HG03565 (cell line): ENCODE measurements around the gene HLA-A.

Source experiments
- ATAC-seq: cut with Tn5 transposase; IDR thresholded peaks from one replicate; pipeline ENCODE4 v1.9.1; 2021; ENCODE audit warnings: mild to moderate bottlenecking, moderate library complexity; ENCODE audit not compliant: unreplicated experiment

HLA-A gene

DNA sequence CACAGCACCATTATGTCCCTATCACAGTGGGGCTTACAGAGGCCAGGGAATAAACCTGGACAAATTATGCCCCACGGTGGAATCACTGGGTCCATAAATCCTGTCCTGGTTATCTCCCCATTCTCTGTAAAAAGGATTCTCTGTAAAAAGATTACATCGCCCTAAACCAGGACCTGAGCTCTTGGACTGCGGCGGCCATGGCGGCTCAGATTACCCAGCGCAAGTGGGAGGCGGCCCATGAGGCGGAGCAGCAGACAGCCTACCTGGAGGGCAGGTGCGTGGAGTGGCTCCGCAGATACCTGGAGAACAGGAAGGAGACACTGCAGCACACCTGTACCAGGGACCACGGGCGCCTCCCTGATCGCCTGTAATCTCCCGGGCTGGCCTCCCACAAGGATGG is 8.4 kb upstream of the HLA-A start:
- ATAC-seq = no peak

DNA sequence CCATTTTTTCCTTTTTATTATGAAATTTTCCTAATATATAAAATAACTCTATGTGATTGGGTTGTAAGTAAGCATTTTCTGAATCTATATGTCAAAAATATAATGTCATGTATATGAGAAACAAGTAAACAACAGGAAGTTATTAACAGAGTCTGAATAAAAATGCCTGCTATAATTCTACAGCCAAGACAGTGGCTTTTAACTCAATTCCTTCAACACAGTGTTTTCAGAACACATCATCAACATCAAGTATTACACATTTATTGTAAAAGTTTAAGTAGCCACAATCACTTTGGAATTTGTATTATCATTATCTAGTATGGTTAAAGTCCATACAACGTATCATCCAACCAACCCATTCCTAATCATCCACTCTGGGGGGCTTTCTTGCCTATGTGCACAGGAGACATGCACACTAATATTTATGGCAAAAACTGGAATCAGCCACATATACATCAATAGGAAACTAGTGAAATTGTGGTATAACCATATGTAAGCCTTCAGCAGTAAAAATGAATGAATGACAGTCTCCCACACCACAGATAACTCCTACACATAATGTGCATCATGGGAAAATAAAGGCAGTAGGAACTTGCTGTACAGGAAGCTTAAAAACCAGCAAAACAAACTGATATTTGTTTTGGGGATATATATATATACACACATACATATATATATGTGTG is 6.9 kb upstream of the HLA-A start:
- no peak for ATAC-seq

DNA sequence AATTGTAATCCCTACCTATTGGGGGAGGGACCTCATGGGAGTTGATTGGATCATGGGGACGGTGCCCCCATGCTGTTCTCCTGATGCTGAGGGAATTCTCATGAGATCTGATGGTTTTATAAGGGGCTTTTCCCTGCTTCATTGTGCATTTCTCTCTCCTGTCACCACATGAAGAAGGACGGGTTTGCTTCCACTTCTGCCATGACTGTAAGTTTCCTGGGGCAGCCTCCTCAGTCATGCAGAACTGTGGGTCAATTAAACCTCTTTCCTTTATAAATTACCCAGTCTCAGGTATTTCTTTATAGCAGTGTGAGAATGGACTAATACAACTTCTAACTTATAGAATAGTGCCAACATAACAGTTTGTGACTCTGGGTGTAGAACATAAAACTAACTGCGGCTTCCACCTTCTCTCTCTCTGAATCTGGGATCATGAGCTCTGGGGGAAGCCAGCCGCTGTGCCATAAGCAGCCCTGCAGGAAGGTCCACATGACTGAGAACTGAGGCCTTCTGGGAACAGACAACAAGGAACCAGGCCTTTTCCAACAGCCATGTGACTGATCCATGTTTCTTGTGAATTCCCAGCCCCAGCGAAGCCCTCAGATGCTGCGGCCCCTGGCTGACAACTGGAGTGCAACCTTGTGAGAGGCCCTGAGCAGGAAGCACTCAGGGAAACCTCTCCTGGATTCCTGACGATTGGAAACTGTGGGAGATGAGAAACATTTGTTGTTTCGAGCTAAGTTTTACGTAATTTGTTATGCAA is 3.4 kb upstream of the HLA-A start:
- ATAC-seq = no peak

DNA sequence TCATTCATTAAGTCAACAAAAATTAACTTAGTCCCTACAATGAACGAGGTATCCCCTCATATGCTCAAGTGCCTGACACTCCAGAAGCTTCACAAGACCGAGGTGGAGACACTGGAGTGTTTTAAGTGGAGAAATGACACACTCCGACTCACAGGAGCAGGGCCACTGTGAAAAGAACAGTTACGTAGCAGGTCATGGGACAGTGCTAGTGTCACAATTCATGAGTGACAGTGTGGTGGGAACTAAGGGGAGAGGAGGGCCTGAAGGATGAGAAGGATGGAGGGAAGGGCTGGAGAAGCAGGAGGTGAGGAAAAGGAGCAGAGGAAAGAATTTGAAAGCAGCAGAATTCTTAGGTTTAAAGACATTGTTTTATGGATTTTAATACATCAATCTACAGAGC is 1.3 kb upstream of the HLA-A start:
- ATAC-seq = no peak

DNA sequence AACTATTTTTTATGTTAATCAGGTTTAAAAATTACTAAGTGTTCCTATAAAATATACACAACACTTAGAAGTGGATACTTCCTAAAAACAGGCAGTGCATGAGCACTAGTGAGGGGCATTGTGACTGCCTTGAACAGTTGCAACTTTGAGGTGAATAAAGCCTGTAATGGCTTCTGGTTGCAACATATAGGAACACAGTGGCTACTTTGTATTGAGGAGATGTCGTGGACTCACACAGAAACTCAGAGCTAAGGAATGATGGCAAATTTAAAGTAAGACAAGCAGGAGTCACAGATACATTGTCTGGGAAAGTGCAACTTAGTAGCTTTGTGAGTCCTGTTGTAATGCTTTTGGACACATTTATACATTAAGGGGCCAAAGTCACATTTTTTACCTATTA is 861 bp upstream of the HLA-A start:
- no peak for ATAC-seq

DNA sequence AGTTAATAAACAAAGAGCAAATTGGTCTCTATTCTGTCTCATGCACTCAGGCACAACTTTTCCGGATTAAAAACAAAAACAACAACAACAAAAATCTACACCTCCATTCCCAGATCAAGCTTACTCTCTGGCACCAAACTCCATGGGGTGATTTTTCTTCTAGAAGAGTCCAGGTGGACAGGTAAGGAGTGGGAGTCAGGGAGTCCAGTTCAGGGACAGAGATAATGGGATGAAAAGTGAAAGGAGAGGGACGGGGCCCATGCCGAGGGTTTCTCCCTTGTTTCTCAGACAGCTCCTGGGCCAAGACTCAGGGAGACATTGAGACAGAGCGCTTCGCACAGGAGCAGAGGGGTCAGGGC is 437 bp upstream of the HLA-A start:
- no peak for ATAC-seq

DNA sequence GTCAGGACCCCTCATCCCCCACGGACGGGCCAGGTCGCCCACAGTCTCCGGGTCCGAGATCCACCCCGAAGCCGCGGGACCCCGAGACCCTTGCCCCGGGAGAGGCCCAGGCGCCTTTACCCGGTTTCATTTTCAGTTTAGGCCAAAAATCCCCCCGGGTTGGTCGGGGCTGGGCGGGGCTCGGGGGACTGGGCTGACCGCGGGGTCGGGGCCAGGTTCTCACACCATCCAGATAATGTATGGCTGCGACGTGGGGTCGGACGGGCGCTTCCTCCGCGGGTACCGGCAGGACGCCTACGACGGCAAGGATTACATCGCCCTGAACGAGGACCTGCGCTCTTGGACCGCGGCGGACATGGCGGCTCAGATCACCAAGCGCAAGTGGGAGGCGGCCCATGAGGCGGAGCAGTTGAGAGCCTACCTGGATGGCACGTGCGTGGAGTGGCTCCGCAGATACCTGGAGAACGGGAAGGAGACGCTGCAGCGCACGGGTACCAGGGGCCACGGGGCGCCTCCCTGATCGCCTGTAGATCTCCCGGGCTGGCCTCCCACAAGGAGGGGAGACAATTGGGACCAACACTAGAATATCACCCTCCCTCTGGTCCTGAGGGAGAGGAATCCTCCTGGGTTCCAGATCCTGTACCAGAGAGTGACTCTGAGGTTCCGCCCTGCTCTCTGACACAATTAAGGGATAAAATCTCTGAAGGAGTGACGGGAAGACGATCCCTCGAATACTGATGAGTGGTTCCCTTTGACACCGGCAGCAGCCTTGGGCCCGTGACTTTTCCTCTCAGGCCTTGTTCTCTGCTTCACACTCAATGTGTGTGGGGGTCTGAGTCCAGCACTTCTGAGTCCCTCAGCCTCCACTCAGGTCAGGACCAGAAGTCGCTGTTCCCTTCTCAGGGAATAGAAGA is 978 bp downstream of the HLA-A start:
- no peak for ATAC-seq

DNA sequence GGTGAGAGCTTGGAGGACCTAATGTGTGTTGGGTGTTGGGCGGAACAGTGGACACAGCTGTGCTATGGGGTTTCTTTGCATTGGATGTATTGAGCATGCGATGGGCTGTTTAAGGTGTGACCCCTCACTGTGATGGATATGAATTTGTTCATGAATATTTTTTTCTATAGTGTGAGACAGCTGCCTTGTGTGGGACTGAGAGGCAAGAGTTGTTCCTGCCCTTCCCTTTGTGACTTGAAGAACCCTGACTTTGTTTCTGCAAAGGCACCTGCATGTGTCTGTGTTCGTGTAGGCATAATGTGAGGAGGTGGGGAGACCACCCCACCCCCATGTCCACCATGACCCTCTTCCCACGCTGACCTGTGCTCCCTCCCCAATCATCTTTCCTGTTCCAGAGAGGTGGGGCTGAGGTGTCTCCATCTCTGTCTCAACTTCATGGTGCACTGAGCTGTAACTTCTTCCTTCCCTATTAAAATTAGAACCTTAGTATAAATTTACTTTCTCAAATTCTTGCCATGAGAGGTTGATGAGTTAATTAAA is 3.0 kb downstream of the HLA-A start:
- ATAC-seq = no peak

DNA sequence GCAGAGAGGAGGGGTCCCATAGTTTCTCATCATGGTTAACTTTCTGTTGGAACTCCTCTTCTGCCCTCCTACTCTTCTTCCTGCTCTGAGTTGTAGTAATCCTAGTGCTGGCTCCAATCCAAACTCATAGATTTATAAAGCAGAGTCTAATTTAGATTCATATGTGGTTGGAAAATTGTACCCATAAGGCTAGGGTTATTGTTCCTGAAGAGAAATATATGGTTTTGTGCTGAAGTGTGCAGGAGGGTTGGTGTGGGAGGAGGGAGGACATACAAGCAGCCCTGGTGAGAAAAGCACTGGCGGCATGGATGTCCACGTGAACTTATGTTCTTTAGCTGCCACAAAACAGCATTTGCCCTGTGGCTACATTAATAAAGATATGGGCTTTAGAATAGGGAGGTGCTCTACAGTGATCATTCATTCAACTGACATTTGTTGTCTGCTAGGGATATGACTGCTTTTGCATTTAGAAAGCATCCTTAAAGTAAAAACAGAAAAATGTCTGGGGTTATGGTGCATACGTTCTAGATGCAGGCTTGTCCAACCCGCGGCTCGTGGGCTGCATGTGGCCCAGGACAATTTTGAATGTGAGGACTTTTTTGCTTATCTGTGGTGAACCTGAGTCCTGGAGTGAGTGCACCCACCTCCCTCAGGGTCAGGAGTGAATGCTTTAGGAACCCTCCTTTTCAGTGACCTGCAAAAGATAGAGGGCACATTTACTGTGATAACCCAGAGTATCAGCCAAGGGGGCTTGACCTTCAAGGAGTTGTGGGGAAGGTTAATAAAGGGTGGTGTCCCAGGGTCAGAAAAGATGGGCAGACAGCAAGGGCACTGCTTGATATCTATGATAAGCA is 4.1 kb downstream of the HLA-A start:
- ATAC-seq = no peak

DNA sequence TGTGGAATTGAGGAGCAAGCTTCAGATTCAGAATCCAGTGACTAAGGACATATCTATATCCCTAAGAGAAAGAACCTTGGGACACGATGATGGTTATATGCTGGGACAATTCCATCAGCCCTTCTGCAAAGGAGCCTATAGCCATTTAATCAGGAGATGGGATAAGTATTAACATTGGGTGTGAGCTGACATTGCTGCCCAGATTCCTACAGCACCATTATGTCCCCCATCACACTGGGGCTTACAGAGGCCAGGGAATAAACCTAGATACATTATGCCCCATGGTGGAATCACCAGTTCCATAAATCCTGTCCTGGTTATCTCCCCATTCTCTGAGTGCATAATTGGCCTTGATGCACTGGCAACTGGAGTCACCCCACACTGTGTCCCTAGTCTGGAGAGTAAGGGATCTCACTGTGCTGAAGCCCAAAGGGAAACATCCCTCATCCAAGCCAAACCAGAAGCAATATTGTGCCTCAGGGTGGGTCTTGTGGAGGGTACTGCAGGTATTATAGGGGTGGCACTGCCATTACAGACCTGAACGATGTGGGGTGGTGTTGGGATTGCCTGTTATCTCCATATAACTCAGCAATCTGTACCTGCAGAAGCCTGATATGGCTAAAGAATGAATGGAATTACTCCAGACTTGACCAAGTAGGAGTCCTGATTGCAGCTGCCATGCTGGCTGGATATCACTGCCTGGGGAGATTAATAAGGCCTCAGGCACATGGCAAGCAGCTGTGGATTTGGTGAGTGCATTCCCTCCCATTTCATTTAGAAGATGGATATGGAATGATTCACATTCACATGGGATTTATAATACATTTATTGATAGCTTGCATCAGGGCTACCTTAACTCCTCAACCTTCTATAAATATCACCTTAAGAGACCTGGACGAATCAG is 5.0 kb downstream of the HLA-A start:
- ATAC-seq = no peak

DNA sequence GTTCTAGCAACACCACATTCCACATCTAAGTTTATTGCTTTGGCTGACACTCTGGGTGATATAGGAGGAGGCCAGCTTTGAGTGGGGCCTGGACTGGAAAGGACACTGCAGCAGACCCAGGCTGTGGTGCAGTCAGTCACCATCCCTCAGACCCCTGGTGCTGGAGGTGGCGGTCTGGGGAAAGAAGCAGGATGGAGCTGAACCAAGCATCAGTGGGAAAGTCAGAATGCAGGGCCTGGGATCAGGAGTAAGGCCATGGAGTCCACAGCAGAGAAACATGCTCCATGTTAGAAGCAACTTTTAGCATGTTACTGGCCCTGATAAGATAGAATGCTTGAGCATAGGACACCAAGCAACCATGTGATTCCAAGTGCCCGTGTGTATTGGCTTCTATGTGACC is 5.9 kb downstream of the HLA-A start:
- ATAC-seq = no peak

DNA sequence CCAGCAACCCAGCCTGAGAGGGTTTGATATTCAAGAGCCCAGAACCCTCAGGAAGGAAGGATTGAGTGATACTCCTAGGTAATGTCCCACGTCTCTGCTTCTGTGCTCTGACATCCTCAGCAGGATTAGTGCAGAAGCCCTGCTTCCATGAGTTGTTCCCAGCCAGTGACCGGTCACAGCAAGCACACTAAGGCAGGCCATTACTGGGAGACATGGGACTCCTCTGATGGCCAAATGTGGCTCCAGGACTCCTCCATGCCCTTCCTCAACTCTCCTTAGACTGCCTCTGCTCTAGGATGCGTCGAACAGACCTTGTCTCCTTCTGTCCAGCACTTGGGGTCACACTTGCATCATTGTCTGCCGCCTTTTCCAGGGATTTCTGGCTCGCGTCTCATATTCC is 7.6 kb downstream of the HLA-A start:
- ATAC-seq = no peak

DNA sequence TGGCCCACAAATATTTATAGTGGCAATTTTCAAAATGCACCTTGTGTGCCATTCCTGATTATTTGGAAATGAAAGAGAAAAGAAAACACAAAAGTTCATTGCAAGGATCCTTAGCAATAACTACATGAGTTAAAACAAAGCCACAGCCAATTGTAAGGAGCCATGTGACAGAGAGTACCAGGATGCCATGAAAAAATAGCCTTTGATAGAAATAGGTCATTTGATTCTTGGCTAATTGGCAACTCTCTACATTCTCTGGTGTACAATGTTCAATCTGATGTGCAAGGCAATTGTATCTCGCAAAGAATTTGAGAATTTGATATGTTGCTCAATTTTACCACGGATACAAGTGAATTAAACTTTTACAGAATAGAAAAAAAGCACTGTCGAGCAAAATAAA is 9.6 kb downstream of the HLA-A start:
- no peak for ATAC-seq

DNA sequence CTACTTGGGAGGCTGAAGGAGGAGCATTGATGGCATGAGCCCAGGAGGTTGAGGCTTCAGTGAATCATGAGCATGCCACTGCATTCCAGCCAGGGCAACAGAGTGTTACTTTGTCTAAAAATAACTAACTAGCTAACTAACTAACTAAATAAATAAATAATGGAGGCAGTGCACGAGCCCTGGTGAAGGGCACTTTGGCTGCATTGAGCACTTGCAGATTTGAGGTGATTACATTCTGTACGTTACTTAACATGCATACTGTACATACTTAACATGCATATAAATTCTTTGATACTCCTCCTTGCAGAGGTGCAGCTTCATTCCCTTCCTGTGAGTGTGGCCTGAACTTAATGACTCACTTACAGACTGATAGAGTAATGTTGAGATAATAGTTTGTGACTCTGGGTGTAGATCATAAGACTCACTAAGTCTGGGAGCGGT is 10.7 kb downstream of the HLA-A start:
- ATAC-seq = no peak

DNA sequence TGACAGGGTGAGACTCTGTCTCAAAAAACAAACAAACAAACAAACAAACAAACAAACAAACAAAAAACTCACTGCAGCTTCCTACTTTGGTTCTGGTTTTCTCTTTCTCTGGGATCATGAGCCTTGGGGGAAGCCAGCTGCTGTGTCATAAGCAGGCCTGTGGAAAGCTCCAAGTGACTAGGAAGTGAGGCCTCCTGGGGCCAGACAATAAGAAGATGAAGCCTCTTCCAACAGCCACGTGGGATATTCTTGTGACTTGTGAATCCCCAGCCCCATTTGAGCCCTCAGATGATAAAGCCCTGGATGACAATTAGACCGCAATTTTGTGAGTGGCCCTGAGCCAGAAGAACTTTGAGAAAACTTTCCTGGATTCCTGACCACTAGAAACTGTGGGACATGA is 11.4 kb downstream of the HLA-A start:
- no peak for ATAC-seq

DNA sequence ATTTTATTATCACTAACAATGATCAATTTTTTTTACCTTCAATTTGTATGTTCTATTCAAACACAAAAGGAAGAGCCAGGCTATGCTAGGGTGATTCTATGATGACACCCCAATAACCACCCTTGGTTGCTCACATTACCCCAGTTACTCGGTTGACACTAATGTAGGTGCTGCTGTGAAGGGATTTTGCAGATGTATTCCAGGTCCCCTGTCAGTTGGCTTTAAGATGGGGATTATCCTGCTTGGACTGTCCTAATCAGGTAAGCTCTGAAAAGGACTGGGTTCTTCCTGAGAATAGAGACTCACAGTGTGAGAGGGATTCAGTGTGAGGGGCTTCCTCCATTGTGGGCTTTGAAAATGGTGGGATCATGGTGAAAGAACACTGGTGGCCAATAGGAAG is 11.9 kb downstream of the HLA-A start:
- no peak for ATAC-seq

DNA sequence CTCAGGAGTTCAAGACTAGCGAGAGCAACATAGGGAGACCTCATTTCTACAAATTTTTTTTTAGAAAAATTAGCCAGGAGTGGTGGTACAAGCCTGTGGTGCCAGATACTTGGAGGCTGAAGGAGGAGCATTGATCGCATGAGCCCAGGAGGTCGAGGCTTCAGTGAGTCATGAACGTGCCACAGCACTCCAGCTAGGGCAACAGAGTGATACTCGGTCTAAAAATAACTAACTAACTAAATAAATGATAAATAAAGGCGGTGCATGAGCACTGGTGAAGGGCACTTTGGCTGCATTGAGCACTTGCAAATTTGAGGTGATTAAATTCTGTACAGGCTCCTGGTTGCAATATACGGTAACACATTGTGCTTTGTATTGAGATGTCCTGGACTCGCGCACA is 13.5 kb downstream of the HLA-A start:
- no peak for ATAC-seq

DNA sequence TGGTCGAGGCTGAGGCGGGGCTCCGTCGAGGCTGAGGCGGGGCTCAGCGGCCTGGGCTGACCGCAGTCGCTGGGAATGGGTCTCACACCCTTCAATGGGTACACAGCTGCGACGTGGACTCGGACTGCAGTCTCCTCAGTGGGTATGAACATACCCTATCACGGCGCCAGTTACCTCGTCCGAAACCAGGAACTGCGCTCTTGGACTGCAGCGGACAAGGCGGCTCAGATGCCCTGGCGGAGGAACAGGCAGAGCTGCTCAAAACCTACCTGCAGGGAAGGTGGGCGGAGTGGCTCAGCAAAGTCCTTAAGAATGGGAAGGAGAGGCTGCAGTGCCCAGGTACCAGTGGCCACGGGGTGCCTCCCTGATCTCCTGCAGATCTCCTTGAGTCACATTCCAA is 14.2 kb downstream of the HLA-A start:
- ATAC-seq = no peak

DNA sequence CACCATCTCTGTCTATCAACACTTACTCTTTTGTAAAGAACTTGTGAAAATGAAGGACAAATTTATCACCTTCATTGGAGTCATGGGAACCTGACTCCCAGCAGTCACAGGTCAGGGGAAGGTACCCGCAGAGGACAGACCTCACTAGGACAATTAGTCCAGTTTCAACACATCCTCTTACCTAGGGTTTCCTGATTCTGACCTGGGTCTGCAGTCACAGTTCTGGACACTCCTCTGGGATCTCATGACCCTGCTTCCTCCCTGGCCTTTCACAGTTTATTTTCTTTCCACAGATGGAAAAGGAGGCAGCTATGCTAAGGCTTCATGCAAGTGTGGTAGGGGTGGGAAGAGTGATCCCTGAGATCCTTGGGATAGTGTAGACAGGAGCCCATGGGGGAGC is 15.7 kb downstream of the HLA-A start:
- no peak for ATAC-seq

DNA sequence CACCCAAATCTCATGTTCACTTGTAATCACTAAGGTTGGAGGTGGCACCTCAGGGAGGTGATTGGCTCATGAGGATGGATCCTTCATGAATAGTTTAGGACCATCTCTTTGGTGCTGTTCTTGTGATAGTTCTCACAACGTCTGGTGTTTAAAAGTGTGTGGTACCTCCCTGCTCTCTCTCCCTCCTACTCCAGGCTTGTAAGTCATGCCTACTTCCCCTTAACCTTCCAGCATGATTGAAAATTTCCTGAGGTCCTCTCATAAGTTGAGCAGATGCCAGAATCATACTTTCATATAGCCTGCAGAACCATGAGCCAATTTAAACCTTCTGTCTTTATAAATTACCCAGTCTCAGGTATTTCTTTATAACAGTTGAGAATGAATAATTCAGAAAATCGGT is 16.6 kb downstream of the HLA-A start:
- ATAC-seq = no peak
